ENCODE data around the gene MUC5B.

DNA sequence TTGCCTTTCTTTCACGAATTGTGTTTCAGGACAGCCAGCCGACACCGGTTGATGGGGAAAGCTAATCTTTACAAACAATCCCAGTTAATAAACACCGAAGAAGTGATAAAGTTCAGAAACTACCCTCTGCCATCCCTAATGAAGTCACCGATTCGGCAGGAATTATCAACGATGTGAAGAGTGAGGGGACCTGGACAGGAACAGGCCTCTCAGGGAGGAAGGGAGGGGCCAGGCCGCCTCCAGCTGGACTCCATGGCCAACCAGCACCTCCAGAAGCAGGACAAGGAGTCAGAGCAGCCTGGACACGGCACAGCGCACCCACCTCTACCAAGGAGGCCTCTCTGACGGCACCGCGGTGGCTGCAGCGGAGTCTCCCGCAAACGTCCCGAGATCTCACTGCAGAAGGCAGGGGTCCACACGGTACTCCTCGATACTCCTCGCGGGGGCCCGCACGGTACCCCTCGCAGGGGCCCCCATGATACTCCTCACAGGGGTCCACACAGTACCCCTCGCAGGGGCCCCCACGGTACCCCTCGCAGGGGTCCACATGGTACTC, 82.7 kb downstream of the MUC5B start:
- TF ChIP-seq GATA2 (IDR thresholded peaks at IDR 0.05; ENCODE audit: low read depth, low read length) (no peak), GATA3 (IDR thresholded peaks at IDR 0.05; ENCODE audit: low read depth, low read length) (no peak)
